ENCODE results near the gene FZD1. TPM values are rescaled to one million over a fixed set of nuclear protein-coding genes. Genes with fewer than 3 reads are reported as not detected.
A peak's percentile ranks its signal among the peaks of the same experiment; 100 is the strongest.

Gene FZD1
- total and polyA plus RNA-seq, 2 of the 13 experiments (the other 11 are each of a cell fraction or from before 2014, with no cell fraction given): 0.22 to 0.80 TPM

GRCh38 chr7:91264046-91264923, at the start of gene FZD1 (continued):
- TF ChIP-seq ZNF354B (CRISPR knock-in tag; IDR thresholded peaks at IDR 0.05): no peak
- TF ChIP-seq ZBED4 (CRISPR knock-in tag; IDR thresholded peaks at IDR 0.05; ENCODE audit: borderline replicate concordance): no peak
- TF ChIP-seq NFKBIZ (CRISPR knock-in tag; IDR thresholded peaks at IDR 0.05): no peak
- TF ChIP-seq ZNF589 (CRISPR knock-in tag; conservative IDR thresholded peaks at IDR 0.05): peak; percentile 18; the same call in 1 of the 2 replicates
- TF ChIP-seq, protein P1, sequence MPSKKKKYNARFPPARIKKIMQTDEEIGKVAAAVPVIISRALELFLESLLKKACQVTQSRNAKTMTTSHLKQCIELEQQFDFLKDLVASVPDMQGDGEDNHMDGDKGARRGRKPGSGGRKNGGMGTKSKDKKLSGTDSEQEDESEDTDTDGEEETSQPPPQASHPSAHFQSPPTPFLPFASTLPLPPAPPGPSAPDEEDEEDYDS (CRISPR knock-in tag; IDR thresholded peaks at IDR 0.05): no peak
- TF ChIP-seq ZNF326 (CRISPR knock-in tag; IDR thresholded peaks at IDR 0.05; ENCODE audit: borderline replicate concordance): no peak
- 0 out of 2 replicates have a peak, but pooled peaks have one; percentile 6 for TF ChIP-seq BHLHE40 (IDR thresholded peaks at IDR 0.05; ENCODE audit: low read length)
- no peak for TF ChIP-seq ZNF382 (CRISPR knock-in tag; IDR thresholded peaks at IDR 0.05; ENCODE audit: borderline replicate concordance)
- TF ChIP-seq ZNF713 (CRISPR knock-in tag; IDR thresholded peaks at IDR 0.05): no peak
- TF ChIP-seq, protein P2, sequence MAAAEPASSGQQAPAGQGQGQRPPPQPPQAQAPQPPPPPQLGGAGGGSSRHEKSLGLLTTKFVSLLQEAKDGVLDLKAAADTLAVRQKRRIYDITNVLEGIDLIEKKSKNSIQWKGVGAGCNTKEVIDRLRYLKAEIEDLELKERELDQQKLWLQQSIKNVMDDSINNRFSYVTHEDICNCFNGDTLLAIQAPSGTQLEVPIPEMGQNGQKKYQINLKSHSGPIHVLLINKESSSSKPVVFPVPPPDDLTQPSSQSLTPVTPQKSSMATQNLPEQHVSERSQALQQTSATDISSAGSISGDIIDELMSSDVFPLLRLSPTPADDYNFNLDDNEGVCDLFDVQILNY (CRISPR knock-in tag; conservative IDR thresholded peaks at IDR 0.05): no peak
- TF ChIP-seq KAT8 (CRISPR knock-in tag; IDR thresholded peaks at IDR 0.05): peak; percentile 58; the same call in 1 of the 2 replicates
- peak; percentile 99; the same call in 1 of the 2 replicates for TF ChIP-seq MYPOP (CRISPR knock-in tag; IDR thresholded peaks at IDR 0.05)
- TF ChIP-seq ZNF512B (CRISPR knock-in tag; IDR thresholded peaks at IDR 0.05; ENCODE audit: borderline replicate concordance): 0 out of 2 replicates have a peak, but pooled peaks have one; percentile 48
- peak; percentile 76 for TF ChIP-seq ZNF607 (CRISPR knock-in tag; IDR thresholded peaks at IDR 0.05; ENCODE audit: borderline replicate concordance)
- TF ChIP-seq ZSCAN29 (CRISPR knock-in tag; conservative IDR thresholded peaks at IDR 0.05): no peak
- no peak for TF ChIP-seq FOSL1 (CRISPR knock-in tag; IDR thresholded peaks at IDR 0.05; ENCODE audit: borderline replicate concordance)
- TF ChIP-seq XRCC5 (optimal IDR thresholded peaks at IDR 0.05; ENCODE audit: low read length): peak; percentile 87
- TF ChIP-seq CEBPG (CRISPR knock-in tag; IDR thresholded peaks at IDR 0.05): no peak
- peak; percentile 45 for TF ChIP-seq SAP130 (CRISPR knock-in tag; IDR thresholded peaks at IDR 0.05; ENCODE audit: low read depth)
- no peak for TF ChIP-seq ARNT (IDR thresholded peaks at IDR 0.05)
